Neural crest cell (in vitro differentiated cells): Measurements from ENCODE around the gene IDI2. TPM values are rescaled to one million over a fixed set of nuclear protein-coding genes. Genes with fewer than 3 reads are reported as not detected.

Source experiments
- DNase-seq: peaks from one replicate; pipeline ENCODE4 v3.0.0; 2021; ENCODE audit warnings: low read depth, mixed read lengths, low spot score
- H3K27ac Mint-ChIP-seq: one replicate; pipeline ENCODE4 v1.8.0; 2021; ENCODE audit warnings: mild to moderate bottlenecking, mixed read lengths; ENCODE audit not compliant: unreplicated experiment
- H3K27me3 Mint-ChIP-seq: 2 replicates; pipeline ENCODE4 v1.8.0; 2021; ENCODE audit warnings: low read depth, mild to moderate bottlenecking, mixed read lengths
- H3K36me3 Mint-ChIP-seq: 2 replicates; pipeline ENCODE4 v1.8.0; 2021; ENCODE audit warnings: low read depth, mild to moderate bottlenecking, mixed read lengths
- H3K4me1 Mint-ChIP-seq: 2 replicates; pipeline ENCODE4 v1.8.0; 2021; ENCODE audit warnings: mixed read lengths
- H3K4me3 Mint-ChIP-seq: one replicate; pipeline ENCODE4 v1.8.0; 2021; ENCODE audit warnings: mild to moderate bottlenecking, mixed read lengths
- H3K9me3 Mint-ChIP-seq: 2 replicates; pipeline ENCODE4 v1.8.0; 2021; ENCODE audit warnings: mixed read lengths
- total RNA-seq: library from RNA; stranded (reverse); gene quantifications from 2 replicates; pipeline ENCODE4 v1.2.1, GENCODE V29; 2021
- TF ChIP-seq, protein P1 (sequence below): fragments of 200-600 bp; sonication (generic); conservative IDR thresholded peaks from 2 replicates; pipeline ENCODE4 v1.5.0; 2021; ENCODE audit warnings: antibody characterized with exemption, mild to moderate bottlenecking

Gene IDI2
- total RNA-seq, 1 donor from 2014 or later, result not detected

- Mint-ChIP-seq H3K9me3 (no peaks in the 10 kb centered on the region), H3K4me1 (peaks cover 66% of the 10 kb centered on the region), H3K36me3 (peaks cover 19% of the 10 kb centered on the region), H3K4me3 (peak overlapping the region; percentile 99), H3K27me3 (peaks cover 2% of the 10 kb centered on the region), H3K27ac (peak overlapping the region; percentile 98)
- TF ChIP-seq, protein P1, sequence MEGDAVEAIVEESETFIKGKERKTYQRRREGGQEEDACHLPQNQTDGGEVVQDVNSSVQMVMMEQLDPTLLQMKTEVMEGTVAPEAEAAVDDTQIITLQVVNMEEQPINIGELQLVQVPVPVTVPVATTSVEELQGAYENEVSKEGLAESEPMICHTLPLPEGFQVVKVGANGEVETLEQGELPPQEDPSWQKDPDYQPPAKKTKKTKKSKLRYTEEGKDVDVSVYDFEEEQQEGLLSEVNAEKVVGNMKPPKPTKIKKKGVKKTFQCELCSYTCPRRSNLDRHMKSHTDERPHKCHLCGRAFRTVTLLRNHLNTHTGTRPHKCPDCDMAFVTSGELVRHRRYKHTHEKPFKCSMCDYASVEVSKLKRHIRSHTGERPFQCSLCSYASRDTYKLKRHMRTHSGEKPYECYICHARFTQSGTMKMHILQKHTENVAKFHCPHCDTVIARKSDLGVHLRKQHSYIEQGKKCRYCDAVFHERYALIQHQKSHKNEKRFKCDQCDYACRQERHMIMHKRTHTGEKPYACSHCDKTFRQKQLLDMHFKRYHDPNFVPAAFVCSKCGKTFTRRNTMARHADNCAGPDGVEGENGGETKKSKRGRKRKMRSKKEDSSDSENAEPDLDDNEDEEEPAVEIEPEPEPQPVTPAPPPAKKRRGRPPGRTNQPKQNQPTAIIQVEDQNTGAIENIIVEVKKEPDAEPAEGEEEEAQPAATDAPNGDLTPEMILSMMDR, result no peak
- DNase-seq, result no peak
Observed at GRCh38 chr10:1049425-1049958, 23.8 kb upstream of the IDI2 start.

GRCh38 chr10:1048732-1049424 is 23.2 kb upstream of the IDI2 start, which contains the start of gene IDI1:
IDI1 (minus strand) TSS chr10:1049119; CDS start chr10:1049003, 116 bp downstream.
- Mint-ChIP-seq H3K36me3 (peaks cover 19% of the 10 kb centered on the region), H3K4me3 (peak within 1 kb of the TSS; percentile 99)

GRCh38 chr10:1048349-1048731 is 22.7 kb upstream of the IDI2 start:
- Mint-ChIP-seq H3K27me3 (peaks cover 2% of the 10 kb centered on the region), H3K4me1 (peaks cover 66% of the 10 kb centered on the region)

More at GRCh38 chr10:1048732-1049424, 23.2 kb upstream of the IDI2 start, which contains the start of gene IDI1:
- Mint-ChIP-seq H3K4me1 (peaks cover 66% of the 10 kb centered on the region), H3K27ac (peak within 1 kb of the TSS; percentile 98), H3K27me3 (peaks cover 2% of the 10 kb centered on the region), H3K9me3 (no peaks in the 10 kb centered on the region)
- DNase-seq, result peak; percentile 96
- TF ChIP-seq, protein P1, result no peak

GRCh38 chr10:1047937-1048336 is 22.3 kb upstream of the IDI2 start:
- peaks cover 67% of the 10 kb centered on the region for H3K4me1 Mint-ChIP-seq
- no peaks in the 10 kb centered on the region for H3K9me3 Mint-ChIP-seq
- peak overlapping the region; percentile 99 for H3K4me3 Mint-ChIP-seq
- TF ChIP-seq, protein P1, result no peak
- peaks cover 2% of the 10 kb centered on the region for H3K27me3 Mint-ChIP-seq
- peaks cover 23% of the 10 kb centered on the region for H3K36me3 Mint-ChIP-seq
- DNase-seq, result no peak
- peak overlapping the region; percentile 98 for H3K27ac Mint-ChIP-seq

More at GRCh38 chr10:1048349-1048731, 22.7 kb upstream of the IDI2 start:
- Mint-ChIP-seq H3K4me3 (peak overlapping the region; percentile 99), H3K36me3 (peaks cover 20% of the 10 kb centered on the region), H3K27ac (peak overlapping the region; percentile 98), H3K9me3 (no peaks in the 10 kb centered on the region)
- TF ChIP-seq, protein P1, result no peak
- no peak for DNase-seq

DNA sequence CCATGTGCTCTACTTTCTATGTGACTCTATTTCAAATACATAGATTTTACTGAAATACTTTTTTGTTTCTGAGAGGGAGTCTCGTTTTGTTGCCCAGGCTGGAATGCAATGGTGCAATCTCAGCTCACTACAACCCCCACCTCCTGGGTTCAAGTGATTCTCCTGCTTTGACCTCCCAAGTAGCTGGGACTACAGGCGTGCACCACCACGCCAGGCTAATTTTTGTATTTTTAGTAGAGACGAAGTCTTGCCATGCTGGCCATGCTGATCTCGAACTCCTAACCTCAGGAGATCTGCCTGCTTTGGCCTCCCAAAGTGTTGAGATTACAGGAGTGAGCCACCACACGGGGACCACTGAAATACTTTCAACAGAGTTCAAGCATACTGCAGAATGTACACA is 19.8 kb upstream of the IDI2 start:
- peak overlapping the region; percentile 85 for H3K4me3 Mint-ChIP-seq
- TF ChIP-seq, protein P1, result no peak

More for the DNA sequence above, 19.8 kb upstream of the IDI2 start:
- H3K27me3 Mint-ChIP-seq, result peaks cover 2% of the 10 kb centered on the region
- H3K27ac Mint-ChIP-seq, result no peak overlapping the region
- H3K4me1 Mint-ChIP-seq, result peaks cover 57% of the 10 kb centered on the region
- no peaks in the 10 kb centered on the region for H3K9me3 Mint-ChIP-seq
- H3K36me3 Mint-ChIP-seq, result peaks cover 20% of the 10 kb centered on the region
- DNase-seq, result no peak
